ENCODE results near the gene PIEZO2. TPM values are rescaled to one million over a fixed set of nuclear protein-coding genes. Genes with fewer than 3 reads are reported as not detected.

PIEZO2 gene
- total RNA-seq, 1 experiment from 2014 or later: 5.5 TPM

GRCh38 chr18:10841203-10841602, 308.2 kb downstream of the PIEZO2 start:
- POLR2A ChIA-PET (ENCODE audit: low non-redundant PET): no interaction called here
- no TSS peak for BruUV-seq (replicated peaks)

GRCh38 chr18:10840743-10841142, 308.6 kb downstream of the PIEZO2 start:
- CTCF ChIA-PET: no interaction called here
- intact Hi-C loops (cut with micrococcal nuclease; ENCODE audit: unreplicated experiment): no loop called here
- POLR2A ChIA-PET (ENCODE audit: low non-redundant PET): no interaction called here
- H3K9me3 ChIP-seq (ENCODE audit: low read depth, low read length, poor library complexity, severe bottlenecking): no peaks in the 10 kb centered on the region
- no peaks in the 10 kb centered on the region for H3K4me1 ChIP-seq (ENCODE audit: insufficient read depth, low read length, poor library complexity, severe bottlenecking)
- no peak for TF ChIP-seq EZH2 (IDR thresholded peaks at IDR 0.05; ENCODE audit: borderline replicate concordance, low read depth, low read length, poor library complexity, severe bottlenecking)
- TF ChIP-seq, protein P1, sequence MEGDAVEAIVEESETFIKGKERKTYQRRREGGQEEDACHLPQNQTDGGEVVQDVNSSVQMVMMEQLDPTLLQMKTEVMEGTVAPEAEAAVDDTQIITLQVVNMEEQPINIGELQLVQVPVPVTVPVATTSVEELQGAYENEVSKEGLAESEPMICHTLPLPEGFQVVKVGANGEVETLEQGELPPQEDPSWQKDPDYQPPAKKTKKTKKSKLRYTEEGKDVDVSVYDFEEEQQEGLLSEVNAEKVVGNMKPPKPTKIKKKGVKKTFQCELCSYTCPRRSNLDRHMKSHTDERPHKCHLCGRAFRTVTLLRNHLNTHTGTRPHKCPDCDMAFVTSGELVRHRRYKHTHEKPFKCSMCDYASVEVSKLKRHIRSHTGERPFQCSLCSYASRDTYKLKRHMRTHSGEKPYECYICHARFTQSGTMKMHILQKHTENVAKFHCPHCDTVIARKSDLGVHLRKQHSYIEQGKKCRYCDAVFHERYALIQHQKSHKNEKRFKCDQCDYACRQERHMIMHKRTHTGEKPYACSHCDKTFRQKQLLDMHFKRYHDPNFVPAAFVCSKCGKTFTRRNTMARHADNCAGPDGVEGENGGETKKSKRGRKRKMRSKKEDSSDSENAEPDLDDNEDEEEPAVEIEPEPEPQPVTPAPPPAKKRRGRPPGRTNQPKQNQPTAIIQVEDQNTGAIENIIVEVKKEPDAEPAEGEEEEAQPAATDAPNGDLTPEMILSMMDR (conservative IDR thresholded peaks at IDR 0.05; ENCODE audit: low read depth, low read length): no peak
- H3K27me3 ChIP-seq (replicated peaks; ENCODE audit: insufficient read depth, low read depth, low read length, poor library complexity): no peaks in the 10 kb centered on the region
- DNase-seq (ENCODE audit: low spot score): no peak
- no peaks in the 10 kb centered on the region for H3K36me3 ChIP-seq (ENCODE audit: insufficient read depth, low read length, poor library complexity, severe bottlenecking)
- H3K4me3 ChIP-seq (ENCODE audit: low read depth, low read length, poor library complexity, severe bottlenecking): no peak overlapping the region
- no TSS peak for BruUV-seq (replicated peaks)
- no peak overlapping the region for H3K27ac ChIP-seq (ENCODE audit: low read depth, low read length, poor library complexity, severe bottlenecking)

More at GRCh38 chr18:10841203-10841602, 308.2 kb downstream of the PIEZO2 start:
- Histone ChIP-seq H3K27ac (ENCODE audit: low read depth, low read length, poor library complexity, severe bottlenecking) (no peak overlapping the region), H3K4me3 (ENCODE audit: low read depth, low read length, poor library complexity, severe bottlenecking) (no peak overlapping the region), H3K36me3 (ENCODE audit: insufficient read depth, low read length, poor library complexity, severe bottlenecking) (no peaks in the 10 kb centered on the region), H3K27me3 (replicated peaks; ENCODE audit: insufficient read depth, low read depth, low read length, poor library complexity) (no peaks in the 10 kb centered on the region), H3K4me1 (ENCODE audit: insufficient read depth, low read length, poor library complexity, severe bottlenecking) (no peaks in the 10 kb centered on the region), H3K9me3 (ENCODE audit: low read depth, low read length, poor library complexity, severe bottlenecking) (no peaks in the 10 kb centered on the region)
- CTCF ChIA-PET: no interaction called here
- intact Hi-C loops (cut with micrococcal nuclease; ENCODE audit: unreplicated experiment): no loop called here
- no peak for TF ChIP-seq EZH2 (IDR thresholded peaks at IDR 0.05; ENCODE audit: borderline replicate concordance, low read depth, low read length, poor library complexity, severe bottlenecking)
- TF ChIP-seq, protein P1 (conservative IDR thresholded peaks at IDR 0.05; ENCODE audit: low read depth, low read length): no peak
- DNase-seq (ENCODE audit: low spot score): peak; percentile 23

- intact Hi-C loops (cut with micrococcal nuclease; ENCODE audit: unreplicated experiment): no loop called here
- Histone ChIP-seq H3K36me3 (ENCODE audit: insufficient read depth, low read length, poor library complexity, severe bottlenecking) (no peaks in the 10 kb centered on the region), H3K9me3 (ENCODE audit: low read depth, low read length, poor library complexity, severe bottlenecking) (no peaks in the 10 kb centered on the region), H3K4me3 (ENCODE audit: low read depth, low read length, poor library complexity, severe bottlenecking) (no peak overlapping the region), H3K27me3 (replicated peaks; ENCODE audit: insufficient read depth, low read depth, low read length, poor library complexity) (no peaks in the 10 kb centered on the region), H3K4me1 (ENCODE audit: insufficient read depth, low read length, poor library complexity, severe bottlenecking) (no peaks in the 10 kb centered on the region), H3K27ac (ENCODE audit: low read depth, low read length, poor library complexity, severe bottlenecking) (no peak overlapping the region)
- BruUV-seq (replicated peaks): no TSS peak
- DNase-seq (ENCODE audit: low spot score): no peak
- CTCF ChIA-PET: no interaction called here
- POLR2A ChIA-PET (ENCODE audit: low non-redundant PET): no interaction called here
- TF ChIP-seq EZH2 (IDR thresholded peaks at IDR 0.05; ENCODE audit: borderline replicate concordance, low read depth, low read length, poor library complexity, severe bottlenecking): no peak
- TF ChIP-seq, protein P1 (conservative IDR thresholded peaks at IDR 0.05; ENCODE audit: low read depth, low read length): no peak
Measured at GRCh38 chr18:10839421-10839820, 309.9 kb downstream of the PIEZO2 start.
